CD4-positive, alpha-beta T cell treated with Interleukin-15 for 1 hour (primary cell): Measurements from ENCODE around the gene SPOPL.
"Not testable (repeated sequence)": the region's sequence is repeated elsewhere in the genome, so short reads cannot be mapped to it uniquely, and the experiment has no call there.

Experiments
- DNase-seq: peaks from one replicate; pipeline ENCODE4 v3.0.0-alpha.2; 2020

SPOPL gene

GRCh38 chr2:138531913-138532312 lies 30.3 kb downstream of the SPOPL start:
- no peak for DNase-seq

GRCh38 chr2:138534791-138535190 lies 33.2 kb downstream of the SPOPL start:
- DNase-seq: no peak

GRCh38 chr2:138536302-138536701 lies 34.7 kb downstream of the SPOPL start:
- DNase-seq: no peak

GRCh38 chr2:138536740-138537139 lies 35.2 kb downstream of the SPOPL start:
- DNase-seq: no peak

- DNase-seq: no peak
Measured at GRCh38 chr2:138537170-138537915, 35.8 kb downstream of the SPOPL start.

GRCh38 chr2:138544206-138544605 lies 42.6 kb downstream of the SPOPL start:
- DNase-seq: not testable (repeated sequence)

GRCh38 chr2:138548796-138549195 lies 47.2 kb downstream of the SPOPL start:
- no peak for DNase-seq

GRCh38 chr2:138550172-138550571 lies 48.6 kb downstream of the SPOPL start:
- DNase-seq: no peak

GRCh38 chr2:138550670-138551287 lies 49.2 kb downstream of the SPOPL start:
- no peak for DNase-seq

GRCh38 chr2:138554123-138554522 lies 52.6 kb downstream of the SPOPL start:
- DNase-seq: no peak

- no peak for DNase-seq
Measured at GRCh38 chr2:138559641-138560040, 58.1 kb downstream of the SPOPL start.

GRCh38 chr2:138564586-138565229 lies 63.1 kb downstream of the SPOPL start:
- no peak for DNase-seq

- no peak for DNase-seq
Measured at GRCh38 chr2:138565230-138565598, 63.6 kb downstream of the SPOPL start.

GRCh38 chr2:138572318-138572717 lies 70.7 kb downstream of the SPOPL start:
- no peak for DNase-seq

GRCh38 chr2:138577066-138577465 lies 75.5 kb downstream of the SPOPL start:
- no peak for DNase-seq

GRCh38 chr2:138579556-138579955 lies 78.0 kb downstream of the SPOPL start:
- no peak for DNase-seq

- DNase-seq: no peak
Measured at GRCh38 chr2:138581909-138582308, 80.3 kb downstream of the SPOPL start.

- no peak for DNase-seq
Measured at GRCh38 chr2:138589663-138590062, 88.1 kb downstream of the SPOPL start.

- DNase-seq: no peak
Measured at GRCh38 chr2:138596403-138596802, 94.8 kb downstream of the SPOPL start.

GRCh38 chr2:138600732-138601457 lies 99.3 kb downstream of the SPOPL start:
- no peak for DNase-seq

GRCh38 chr2:138601458-138602165 lies 100.0 kb downstream of the SPOPL start:
- no peak for DNase-seq

GRCh38 chr2:138602166-138602460 lies 100.5 kb downstream of the SPOPL start:
- no peak for DNase-seq

- no peak for DNase-seq
Measured at GRCh38 chr2:138607746-138608145, 106.2 kb downstream of the SPOPL start.
